K562 (cell line): Measurements from ENCODE around the gene FERMT3. TPM values are rescaled to one million over a fixed set of nuclear protein-coding genes. Genes with fewer than 3 reads are reported as not detected.
A peak's percentile ranks its signal among the peaks of the same experiment; 100 is the strongest.

Source experiments
- CBX2 ChIP-seq: fragments of 200-600 bp; sonication (generic); IDR thresholded peaks from one replicate; pipeline ENCODE4 v1.6.1; 2012; ENCODE audit warnings: mild to moderate bottlenecking, low read length, inconsistent platforms; ENCODE audit not compliant: insufficient read depth, poor library complexity, severe bottlenecking
- COPS2 ChIP-seq: fragments of 450-650 bp; conservative IDR thresholded peaks from 2 replicates; pipeline ENCODE4 v1.6.1; 2016; ENCODE audit warnings: mild to moderate bottlenecking, moderate library complexity
- CXXC5 ChIP-seq: fragments of 250-450 bp; sonication (Bioruptor Pico); IDR thresholded peaks from 2 replicates; pipeline ENCODE4 v1.8.0; 2022; ENCODE audit warnings: inconsistent platforms, mild to moderate bottlenecking, moderate library complexity
- DMBX1 ChIP-seq: fragments of 250-450 bp; sonication (Bioruptor Pico); IDR thresholded peaks from 2 replicates; pipeline ENCODE4 v1.8.0; 2022; ENCODE audit warnings: inconsistent platforms, mild to moderate bottlenecking, moderate library complexity, borderline replicate concordance
- EP400 ChIP-seq: fragments of 450-650 bp; IDR thresholded peaks from 2 replicates; pipeline ENCODE4 v1.6.1; 2017; ENCODE audit warnings: antibody characterized with exemption, mild to moderate bottlenecking, moderate library complexity
- FOXA1 ChIP-seq: fragments of 450-650 bp; IDR thresholded peaks from 2 replicates; pipeline ENCODE4 v1.6.1; 2016; ENCODE audit warnings: mild to moderate bottlenecking, borderline replicate concordance
- NONO ChIP-seq, 2 experiments: fragments of 200-400 bp in 1 of 2; fragments of 450-650 bp in 1 of 2; formaldehyde crosslinking in 1 of 2; IDR thresholded peaks; 2 replicates each; pipeline ENCODE4 v1.6.1; 2017; ENCODE audit warnings: low read depth in 2 of 2, mild to moderate bottlenecking in 2 of 2, moderate library complexity in 2 of 2, low read length in 1 of 2
- PATZ1 ChIP-seq: fragments of 250-450 bp; sonication (Bioruptor Pico); IDR thresholded peaks from 2 replicates; pipeline ENCODE4 v1.5.0; 2020; ENCODE audit warnings: mild to moderate bottlenecking, borderline replicate concordance
- PHTF2 ChIP-seq: fragments of 250-450 bp; sonication (Bioruptor Pico); IDR thresholded peaks from 2 replicates; pipeline ENCODE4 v1.5.0; 2021; ENCODE audit warnings: mild to moderate bottlenecking
- PRDM10 ChIP-seq: fragments of 450-650 bp; IDR thresholded peaks from 2 replicates; pipeline ENCODE4 v1.6.1; 2018; ENCODE audit not compliant: partially characterized antibody
- RBM17 ChIP-seq: fragments of 200-400 bp; formaldehyde crosslinking; IDR thresholded peaks from 2 replicates; pipeline ENCODE4 v1.6.1; 2017; ENCODE audit warnings: low read depth, mild to moderate bottlenecking, low read length, borderline replicate concordance
- RFX1 ChIP-seq: fragments of 450-650 bp; IDR thresholded peaks from 2 replicates; pipeline ENCODE4 v1.6.1; 2016; ENCODE audit warnings: mild to moderate bottlenecking, moderate library complexity
- RREB1 ChIP-seq: fragments of 250-450 bp; sonication (Bioruptor Pico); IDR thresholded peaks from 2 replicates; pipeline ENCODE4 v1.4.0; 2020
- ZFP1 ChIP-seq: fragments of 450-650 bp; formaldehyde crosslinking; IDR thresholded peaks from 2 replicates; pipeline ENCODE4 v1.4.0; 2020; ENCODE audit warnings: mild to moderate bottlenecking, mixed read lengths
- ZNF184 ChIP-seq: sonication (generic); formaldehyde crosslinking; IDR thresholded peaks from 2 replicates; pipeline ENCODE4 v1.5.0; 2020; ENCODE audit warnings: missing genetic modification reagents
- ZNF24 ChIP-seq: fragments of 450-650 bp; IDR thresholded peaks from 2 replicates; pipeline ENCODE4 v1.6.1; 2016
- polyA plus RNA-seq, 8 experiments: library from polyadenylated mRNA; depleted of rRNA in 4 of 8; stranded (reverse) in 5 of 8; unstranded in 3 of 8; fragments of >200 nt; fragmentation: Nextera tagmentation in 2 of 8; fragmentation: Illumina TruSeq in 1 of 8; extraction: Ambion mirVana in 2 of 8; extraction: Trizol in 1 of 8; gene quantifications; 2 replicates each; pipeline versions ENCODE4 v1.2.1 to v1.2.3, GENCODE V29; 2011 to 2014; ENCODE audit warnings: inconsistent platforms in 1 of 8, missing spikeins in 1 of 8
- total RNA-seq, 7 experiments: library from RNA; depleted of rRNA in 6 of 7; stranded (reverse); fragments of >200 nt in 6 of 7; fragmentation: Illumina TruSeq in 2 of 7; extraction: Trizol in 2 of 7; gene quantifications; 2 replicates each; pipeline versions ENCODE4 v1.2.1 to v1.2.3, GENCODE V29; 2011 to 2021; ENCODE audit warnings: low replicate concordance in 1 of 7

The FERMT3 gene
- total and polyA plus RNA-seq, 9 of the 15 experiments (the other 6 are each of a cell fraction or from before 2014, with no cell fraction given): 3.2 to 275 (median 79.7) TPM

DNA sequence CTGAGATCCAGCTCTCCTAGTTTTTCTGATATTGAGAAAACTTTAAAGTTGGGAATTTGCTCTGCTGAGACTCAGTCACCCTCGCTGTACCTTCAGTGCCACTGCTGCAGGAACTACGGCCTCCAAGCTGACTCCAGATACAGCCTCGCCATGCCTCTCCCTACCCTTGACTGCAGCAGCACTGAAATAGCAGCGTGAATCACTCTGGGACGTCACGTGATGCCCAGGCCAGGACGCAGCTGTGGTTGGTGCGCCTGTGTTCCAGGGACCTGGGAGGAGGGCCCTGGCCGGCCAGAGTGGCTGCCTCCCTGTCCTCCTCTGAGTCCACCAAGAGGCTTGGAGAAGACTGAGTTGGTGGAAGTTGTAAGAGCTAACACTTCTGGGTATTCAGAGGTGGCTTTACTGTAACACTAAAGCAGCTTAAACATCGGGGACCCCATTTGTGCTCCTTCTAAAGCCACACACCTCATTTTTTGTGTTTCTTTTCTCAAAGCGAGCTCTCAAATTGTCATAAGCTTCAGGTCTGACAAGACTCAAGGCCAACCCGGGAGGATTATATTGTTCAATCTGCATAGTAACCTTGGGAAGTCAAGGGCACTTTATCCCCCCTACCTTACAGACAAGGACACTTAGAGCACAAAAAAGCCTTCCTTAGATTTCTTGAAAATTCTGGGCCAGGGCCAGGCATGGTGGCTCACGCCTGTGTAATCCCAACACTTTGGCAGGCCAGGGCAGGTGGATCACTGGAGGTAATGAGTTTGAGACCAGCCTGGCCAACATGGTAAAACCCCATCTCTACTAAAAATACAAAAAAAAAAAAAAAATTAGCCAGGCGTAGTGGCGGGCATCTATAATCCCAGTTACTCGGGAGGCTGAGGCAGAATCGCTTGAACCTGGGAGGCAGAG is 24.8 kb upstream of the FERMT3 start (continued):
- TF ChIP-seq RREB1 (CRISPR knock-in tag) (no peak), ZFP1 (CRISPR knock-in tag) (no peak), FOXA1 (no peak), RFX1 (no peak), PATZ1 (CRISPR knock-in tag) (no peak), DMBX1 (CRISPR knock-in tag) (no peak), CXXC5 (CRISPR knock-in tag) (peak; percentile 75), ZNF24 (no peak), NONO (IDR thresholded peaks at IDR 0.05; ENCODE audit: low read depth in 2 of 2, low read length in 1 of 2) (0 out of 4 replicates have a peak, but pooled peaks of 1 of the 2 experiments have one; percentile 40), COPS2 (no peak), RBM17 (no peak), CBX2 (no peak), EP400 (peak; percentile 54), PHTF2 (CRISPR knock-in tag) (no peak), PRDM10 (no peak), ZNF184 (CRISPR knock-in tag) (no peak)
